Medulla oblongata (tissue), 1 donor: ENCODE data around the gene FBLN1.
"Not testable (repeated sequence)": the region's sequence is repeated elsewhere in the genome, so short reads cannot be mapped to it uniquely, and the experiment has no call there.

Source experiments
- DNase-seq: peaks from one replicate; pipeline ENCODE4 v3.0.0-alpha.2; 2015; ENCODE audit errors: extremely low spot score

Gene FBLN1

DNA sequence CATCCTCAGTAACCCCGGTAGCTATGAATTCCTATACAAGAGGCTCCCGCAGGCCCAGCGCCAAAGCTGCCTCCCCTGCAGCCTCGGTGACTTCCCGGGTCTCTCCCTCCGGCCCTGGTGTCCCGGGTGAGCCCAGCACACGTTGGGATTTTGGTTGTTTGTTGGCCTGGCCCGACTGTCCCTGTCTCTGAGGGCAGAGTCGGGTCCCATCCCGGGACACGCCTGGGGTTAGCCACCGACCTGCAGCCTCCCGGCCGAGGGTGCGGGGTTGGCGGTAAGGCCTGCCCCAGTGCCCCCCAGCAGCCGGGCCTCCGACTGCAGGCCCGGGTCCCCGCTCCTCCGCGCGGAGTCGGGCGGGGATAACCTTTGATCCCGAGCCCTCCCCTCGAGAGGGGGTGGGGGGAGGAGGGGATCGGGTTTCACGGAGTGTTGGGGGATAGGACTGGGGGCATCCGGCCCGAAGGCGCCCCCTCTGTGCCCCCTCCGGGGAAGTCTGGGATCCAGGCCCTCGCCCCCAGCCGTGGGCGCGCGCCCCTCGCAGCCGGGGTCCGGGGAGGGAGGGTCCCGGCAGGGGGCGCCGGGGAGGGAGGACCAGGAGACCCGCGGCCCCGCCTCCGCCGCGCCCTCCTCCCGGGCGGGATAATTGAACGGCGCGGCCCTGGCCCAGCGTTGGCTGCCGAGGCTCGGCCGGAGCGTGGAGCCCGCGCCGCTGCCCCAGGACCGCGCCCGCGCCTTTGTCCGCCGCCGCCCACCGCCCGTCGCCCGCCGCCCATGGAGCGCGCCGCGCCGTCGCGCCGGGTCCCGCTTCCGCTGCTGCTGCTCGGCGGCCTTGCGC lies at the start of gene FBLN1:
FBLN1 (plus strand) TSS at position 669 of the 835 bp plus-strand sequence; CDS start at position 772, 103 bp downstream.
- no peak for DNase-seq

DNA sequence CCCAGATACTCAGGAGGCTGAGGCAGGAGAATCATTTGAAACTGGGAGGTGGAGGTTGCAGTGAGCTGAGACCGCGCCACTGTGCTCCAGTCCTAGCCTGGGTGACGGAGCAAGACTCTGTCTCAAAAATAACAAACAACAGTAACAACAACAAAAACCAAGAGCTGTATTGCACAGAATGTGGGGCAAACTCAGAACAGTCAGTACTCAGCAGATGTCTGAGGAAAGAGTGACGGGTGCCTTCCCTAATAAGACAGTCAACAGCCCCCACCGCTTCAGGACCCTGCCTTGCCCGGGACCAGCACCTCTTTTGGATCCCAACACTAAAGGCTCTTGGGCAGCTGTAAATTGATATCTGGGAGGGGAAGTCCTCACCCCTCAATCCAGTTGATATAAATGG lies 48.9 kb upstream of the FBLN1 start:
- no peak for DNase-seq

DNA sequence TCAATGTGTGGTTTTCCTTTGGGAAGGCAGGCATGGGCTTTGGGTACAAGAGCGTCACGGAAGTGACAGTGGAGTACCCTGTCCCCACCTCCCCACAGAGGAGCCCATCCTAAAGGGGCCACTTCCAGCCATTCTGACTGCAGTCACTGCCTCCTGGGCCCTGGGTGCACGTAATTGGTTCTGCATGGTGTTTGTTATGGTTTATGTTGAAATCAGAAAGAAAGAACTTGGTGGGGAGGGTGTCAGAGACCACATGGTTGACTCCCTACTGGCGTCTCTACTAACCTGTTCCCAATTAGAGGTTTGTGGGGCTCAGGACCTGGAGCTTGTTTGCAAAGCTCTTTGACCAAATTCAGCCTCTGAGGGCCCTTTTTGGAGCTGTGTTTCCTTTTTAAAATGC lies 48.4 kb upstream of the FBLN1 start:
- DNase-seq = no peak

GRCh38 chr22:45455212-45455611 lies 47.5 kb upstream of the FBLN1 start:
- DNase-seq = no peak

DNA sequence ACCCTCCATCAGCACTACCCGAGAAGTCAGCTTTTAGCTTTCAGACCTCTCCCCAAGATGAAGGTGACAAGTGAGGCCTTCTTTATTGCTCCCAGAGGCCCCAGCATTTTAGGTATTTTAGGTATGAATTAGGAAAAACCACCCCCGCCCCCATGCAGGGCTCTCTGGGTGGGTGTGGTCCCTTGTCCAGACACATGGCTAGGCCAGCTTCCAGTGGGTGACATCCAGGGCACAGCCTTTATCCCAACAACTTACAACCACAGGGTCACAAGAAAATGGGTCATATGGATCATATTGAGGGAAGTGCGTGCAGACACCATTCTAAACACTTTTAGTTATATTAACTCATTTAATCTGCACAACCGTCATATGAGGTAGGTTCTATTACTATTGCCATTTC lies 47.1 kb upstream of the FBLN1 start:
- no peak for DNase-seq

DNA sequence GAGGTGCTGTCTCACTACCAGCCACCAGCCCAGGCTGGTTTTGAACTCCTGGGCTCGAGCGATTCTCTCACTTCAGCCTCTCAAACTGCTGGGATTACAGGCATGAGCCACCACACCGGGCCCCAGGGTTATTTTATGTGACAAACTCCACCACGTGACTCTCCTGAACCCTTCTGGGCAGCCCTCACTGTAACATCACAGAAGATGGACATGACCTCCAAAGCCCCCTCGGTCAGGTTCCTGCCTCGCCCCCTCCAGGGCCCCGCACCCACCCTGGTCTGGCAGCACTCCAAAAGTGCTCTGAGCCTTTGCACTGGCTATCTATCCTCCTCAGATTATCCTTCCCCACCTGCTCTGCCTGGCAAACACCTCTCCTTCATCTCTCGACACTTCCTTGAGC lies 45.9 kb upstream of the FBLN1 start:
- DNase-seq = no peak

DNA sequence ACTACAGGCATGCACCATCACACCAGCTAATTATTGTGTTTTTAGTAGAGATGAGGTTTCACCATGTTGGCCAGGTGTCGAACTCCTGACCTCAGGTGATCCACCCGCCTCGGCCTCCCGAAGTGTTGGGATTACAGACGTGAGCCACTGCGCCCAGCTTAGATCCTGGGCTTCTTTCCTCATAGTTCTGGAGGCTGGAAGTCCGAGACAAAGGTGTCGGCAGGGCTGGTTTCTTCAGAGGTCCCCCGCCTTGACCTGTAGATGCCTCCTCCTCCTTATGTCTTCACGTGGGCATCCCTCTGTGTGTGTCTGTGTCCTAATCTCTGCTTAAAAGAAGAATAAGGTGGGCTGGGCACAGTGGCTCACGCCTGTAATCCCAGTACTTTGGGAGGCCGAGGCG lies 44.2 kb upstream of the FBLN1 start:
- DNase-seq = no peak

GRCh38 chr22:45459235-45459634 lies 43.4 kb upstream of the FBLN1 start:
- DNase-seq = no peak

DNA sequence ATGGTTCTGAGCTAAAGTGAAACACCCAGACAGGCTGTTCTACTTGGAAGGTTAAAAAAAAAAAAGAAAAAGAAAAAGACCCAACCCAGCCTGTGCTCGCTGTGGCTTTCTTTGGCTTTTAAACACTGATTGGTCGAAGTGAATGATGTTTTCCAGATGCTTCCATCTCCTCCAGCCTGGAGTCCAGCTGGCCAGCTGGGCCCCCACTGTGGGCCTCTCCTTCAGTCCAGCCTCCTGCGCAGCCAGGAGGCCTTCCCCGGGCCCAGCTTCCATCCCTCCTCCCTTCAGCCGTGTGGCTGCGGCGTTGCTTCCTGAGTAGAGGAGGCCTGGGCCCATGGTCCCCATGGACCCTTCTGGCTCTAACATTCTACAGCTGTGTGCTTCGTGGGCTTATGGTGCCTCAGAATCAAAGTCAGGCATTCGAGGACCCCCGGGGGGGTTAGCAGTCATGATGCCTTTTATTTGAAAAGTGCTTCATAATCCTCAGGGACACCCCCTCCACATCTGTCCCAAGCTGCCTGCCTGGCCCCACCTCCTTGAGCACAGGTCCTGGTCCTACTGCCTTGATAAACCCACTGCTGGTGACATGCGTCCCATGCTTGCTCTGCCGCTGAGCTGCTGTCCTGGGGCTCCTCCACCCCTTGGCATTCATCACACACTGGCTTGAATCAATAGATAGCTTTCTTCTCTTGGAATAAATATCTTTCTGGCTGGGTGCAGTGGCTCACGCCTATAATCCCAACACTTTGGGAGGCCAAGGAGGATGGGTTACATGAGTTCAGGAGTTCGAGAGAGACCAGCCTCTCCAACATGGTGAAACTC lies 42.2 kb upstream of the FBLN1 start:
- DNase-seq = no peak

DNA sequence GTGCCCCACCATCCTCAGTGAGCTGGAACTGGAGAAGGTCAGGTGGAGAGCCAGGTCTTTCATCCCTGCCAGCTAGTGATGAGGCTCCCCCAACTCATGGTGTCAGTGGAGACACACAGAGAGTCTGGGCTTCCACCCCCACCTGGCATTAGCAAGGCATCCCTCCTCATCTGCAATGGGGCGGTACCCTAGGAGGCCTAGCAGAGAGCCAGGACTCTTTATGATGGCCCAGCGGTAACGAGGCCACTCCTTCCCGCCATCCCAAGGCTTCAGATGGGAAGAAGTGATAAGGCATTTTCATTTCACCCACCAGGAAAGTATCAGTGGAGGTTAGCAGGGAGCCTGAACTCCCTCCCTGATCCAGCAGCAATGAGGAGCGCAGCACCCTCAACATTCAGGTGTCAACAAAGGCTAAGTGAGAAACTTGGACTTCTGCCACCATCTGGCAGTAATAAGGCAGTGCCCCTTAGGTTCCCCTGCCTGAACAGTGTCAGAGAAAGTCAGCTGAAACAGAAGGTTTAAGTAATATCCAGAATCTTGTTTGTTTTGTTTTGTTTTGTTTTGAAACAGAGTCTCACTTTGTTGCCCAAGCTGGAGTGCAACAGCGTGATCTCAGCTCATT lies 40.5 kb upstream of the FBLN1 start:
- DNase-seq = no peak

- not testable (repeated sequence) for DNase-seq
Observed at GRCh38 chr22:45463691-45464090, 39.0 kb upstream of the FBLN1 start.

DNA sequence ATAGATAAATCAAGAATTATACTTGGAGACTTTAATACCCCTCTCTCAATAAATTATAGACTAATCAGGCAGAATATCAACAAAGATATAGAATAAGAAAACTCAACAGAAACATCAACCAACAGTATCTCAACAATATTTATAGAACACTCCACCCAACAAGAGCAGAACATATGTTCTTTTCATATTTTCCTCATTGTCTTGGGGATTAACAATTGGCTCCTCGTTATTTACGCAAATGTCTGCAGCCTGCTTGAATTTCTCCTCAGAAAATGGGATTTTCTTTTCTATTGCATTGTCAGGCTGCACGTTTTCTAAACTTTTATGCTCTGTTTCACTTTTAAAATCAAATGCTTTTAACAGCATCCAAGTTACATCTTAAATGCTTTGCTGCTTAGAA lies 37.0 kb upstream of the FBLN1 start:
- DNase-seq = no peak

GRCh38 chr22:45468872-45469271 lies 33.8 kb upstream of the FBLN1 start:
- no peak for DNase-seq

- DNase-seq = peak; percentile 15
Observed at GRCh38 chr22:45469281-45470073, 33.2 kb upstream of the FBLN1 start.

GRCh38 chr22:45470871-45471270 lies 31.8 kb upstream of the FBLN1 start:
- no peak for DNase-seq

- no peak for DNase-seq
Observed at GRCh38 chr22:45472426-45472825, 30.3 kb upstream of the FBLN1 start.

- no peak for DNase-seq
Observed at GRCh38 chr22:45473626-45474237, 29.0 kb upstream of the FBLN1 start.

- no peak for DNase-seq
Observed at GRCh38 chr22:45475063-45475747, 27.5 kb upstream of the FBLN1 start.

- DNase-seq = no peak
Observed at GRCh38 chr22:45475851-45476514, 26.7 kb upstream of the FBLN1 start.

DNA sequence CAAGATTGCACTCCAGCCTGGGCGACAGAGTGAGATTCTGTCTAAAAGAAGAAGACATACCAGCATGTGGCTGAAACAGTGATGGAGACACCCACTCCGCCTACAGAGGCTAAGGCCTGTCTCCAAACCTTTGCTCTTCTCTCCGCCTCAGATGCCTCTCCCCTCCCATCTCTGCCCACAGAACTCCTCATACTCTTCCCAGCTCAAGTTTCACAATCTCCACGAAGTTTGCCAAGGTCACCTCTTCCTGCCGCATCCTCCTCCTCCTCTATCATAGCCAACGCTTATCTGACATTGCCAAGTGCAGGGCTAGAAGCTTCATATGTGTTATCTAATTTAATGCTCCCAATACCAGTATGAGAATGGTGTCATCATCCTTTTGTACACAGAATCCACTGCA lies 25.9 kb upstream of the FBLN1 start:
- DNase-seq = no peak
